NB4 (cell line): Measurements from ENCODE around the gene ARID5A.

Experiments
- DNase-seq: peaks from one replicate; pipeline ENCODE4 v3.0.0; 2010; ENCODE audit warnings: low read depth
- H3K4me3 ChIP-seq: one replicate; pipeline ENCODE4 v1.5.1; 2011; ENCODE audit warnings: mild to moderate bottlenecking, low read depth, low read length, moderate library complexity
- MYC ChIP-seq: IDR thresholded peaks from 2 replicates; pipeline ENCODE4 v1.6.1; 2011; ENCODE audit warnings: low read depth, low read length
- POLR2A ChIP-seq: IDR thresholded peaks from 2 replicates; pipeline ENCODE4 v1.6.1; 2011; ENCODE audit warnings: mild to moderate bottlenecking; ENCODE audit not compliant: insufficient read length; ENCODE audit errors: extremely low read depth
- TF ChIP-seq, protein P1 (sequence below): IDR thresholded peaks from 2 replicates; pipeline ENCODE4 v1.6.1; 2011; ENCODE audit warnings: low read depth, low read length
- TF ChIP-seq, protein P2 (sequence below): IDR thresholded peaks from one replicate; pipeline ENCODE4 v1.5.1; 2012; ENCODE audit warnings: low read depth, low read length

The ARID5A gene

DNA sequence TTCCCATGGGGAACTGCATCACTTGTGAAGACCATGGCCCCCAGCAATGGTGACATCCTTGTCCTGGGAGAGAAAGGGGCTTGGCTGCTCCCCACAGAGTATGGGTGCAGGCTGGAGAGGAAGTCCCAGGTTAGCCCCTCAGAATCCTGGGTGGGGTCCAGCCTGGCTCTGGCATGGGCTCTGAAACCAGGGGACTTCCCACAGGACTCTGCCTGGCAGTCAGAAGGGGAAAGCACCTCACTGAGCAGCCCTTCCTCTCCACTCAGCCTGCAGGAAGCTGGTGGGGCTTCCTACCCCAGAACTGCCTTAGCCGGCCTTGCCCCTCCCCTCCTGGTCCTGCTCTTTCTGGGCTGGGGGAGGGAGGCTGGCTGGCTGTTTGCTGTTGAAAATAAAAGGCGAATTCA lies 35.1 kb upstream of the ARID5A start:
- DNase-seq: no peak
- TF ChIP-seq MYC: no peak
- TF ChIP-seq, protein P1, sequence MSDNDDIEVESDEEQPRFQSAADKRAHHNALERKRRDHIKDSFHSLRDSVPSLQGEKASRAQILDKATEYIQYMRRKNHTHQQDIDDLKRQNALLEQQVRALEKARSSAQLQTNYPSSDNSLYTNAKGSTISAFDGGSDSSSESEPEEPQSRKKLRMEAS: no peak
- TF ChIP-seq POLR2A: no peak
- TF ChIP-seq, protein P2, sequence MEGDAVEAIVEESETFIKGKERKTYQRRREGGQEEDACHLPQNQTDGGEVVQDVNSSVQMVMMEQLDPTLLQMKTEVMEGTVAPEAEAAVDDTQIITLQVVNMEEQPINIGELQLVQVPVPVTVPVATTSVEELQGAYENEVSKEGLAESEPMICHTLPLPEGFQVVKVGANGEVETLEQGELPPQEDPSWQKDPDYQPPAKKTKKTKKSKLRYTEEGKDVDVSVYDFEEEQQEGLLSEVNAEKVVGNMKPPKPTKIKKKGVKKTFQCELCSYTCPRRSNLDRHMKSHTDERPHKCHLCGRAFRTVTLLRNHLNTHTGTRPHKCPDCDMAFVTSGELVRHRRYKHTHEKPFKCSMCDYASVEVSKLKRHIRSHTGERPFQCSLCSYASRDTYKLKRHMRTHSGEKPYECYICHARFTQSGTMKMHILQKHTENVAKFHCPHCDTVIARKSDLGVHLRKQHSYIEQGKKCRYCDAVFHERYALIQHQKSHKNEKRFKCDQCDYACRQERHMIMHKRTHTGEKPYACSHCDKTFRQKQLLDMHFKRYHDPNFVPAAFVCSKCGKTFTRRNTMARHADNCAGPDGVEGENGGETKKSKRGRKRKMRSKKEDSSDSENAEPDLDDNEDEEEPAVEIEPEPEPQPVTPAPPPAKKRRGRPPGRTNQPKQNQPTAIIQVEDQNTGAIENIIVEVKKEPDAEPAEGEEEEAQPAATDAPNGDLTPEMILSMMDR: no peak
- no peak overlapping the region for H3K4me3 ChIP-seq

DNA sequence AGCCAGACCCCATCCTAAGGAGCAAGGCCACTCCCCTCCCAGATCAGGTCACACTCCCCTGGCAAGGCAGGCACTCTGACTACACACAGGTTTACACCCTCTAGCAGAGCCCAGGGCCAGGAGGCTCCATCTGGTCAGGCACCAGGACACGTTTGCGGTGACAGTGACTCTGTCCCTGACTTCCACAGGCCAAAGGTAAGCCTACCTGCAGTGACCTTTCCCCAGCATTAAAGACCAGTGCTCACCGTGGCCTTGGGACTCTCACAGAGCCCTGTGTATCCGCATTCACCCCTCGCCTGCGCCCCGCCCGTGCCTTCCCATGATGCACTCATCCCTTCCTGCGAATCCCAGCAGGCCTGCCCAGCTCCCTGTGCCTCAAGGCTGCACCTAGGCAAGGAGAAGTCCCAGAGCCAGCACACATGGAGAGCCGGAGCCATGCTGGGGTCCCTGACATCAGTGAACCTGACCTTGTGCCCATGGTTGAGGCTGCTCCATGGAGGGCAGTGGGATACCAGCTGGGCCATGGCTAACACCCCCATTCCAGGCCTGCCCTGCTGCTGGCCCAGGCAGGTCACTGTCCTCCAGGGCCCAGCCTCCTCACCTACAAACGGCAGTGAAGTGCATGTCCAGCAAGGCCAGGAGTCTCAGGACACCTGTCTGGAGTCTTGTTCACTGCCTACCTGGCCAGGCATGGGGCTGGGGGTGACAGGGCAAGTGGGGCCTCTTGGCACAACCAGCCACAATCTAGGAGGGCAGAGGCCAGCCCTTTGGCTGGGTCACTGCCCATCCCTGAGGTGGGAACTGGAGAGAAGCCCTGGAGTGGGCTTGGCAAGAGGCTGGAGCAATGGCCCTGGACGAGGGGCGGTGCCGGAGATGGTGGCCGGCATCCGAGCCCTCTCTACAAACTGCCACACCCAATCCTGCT lies 34.4 kb upstream of the ARID5A start:
- H3K4me3 ChIP-seq: no peak overlapping the region
- DNase-seq: no peak
- TF ChIP-seq, protein P1: no peak
- TF ChIP-seq MYC (no peak), POLR2A (no peak)
- TF ChIP-seq, protein P2: no peak

DNA sequence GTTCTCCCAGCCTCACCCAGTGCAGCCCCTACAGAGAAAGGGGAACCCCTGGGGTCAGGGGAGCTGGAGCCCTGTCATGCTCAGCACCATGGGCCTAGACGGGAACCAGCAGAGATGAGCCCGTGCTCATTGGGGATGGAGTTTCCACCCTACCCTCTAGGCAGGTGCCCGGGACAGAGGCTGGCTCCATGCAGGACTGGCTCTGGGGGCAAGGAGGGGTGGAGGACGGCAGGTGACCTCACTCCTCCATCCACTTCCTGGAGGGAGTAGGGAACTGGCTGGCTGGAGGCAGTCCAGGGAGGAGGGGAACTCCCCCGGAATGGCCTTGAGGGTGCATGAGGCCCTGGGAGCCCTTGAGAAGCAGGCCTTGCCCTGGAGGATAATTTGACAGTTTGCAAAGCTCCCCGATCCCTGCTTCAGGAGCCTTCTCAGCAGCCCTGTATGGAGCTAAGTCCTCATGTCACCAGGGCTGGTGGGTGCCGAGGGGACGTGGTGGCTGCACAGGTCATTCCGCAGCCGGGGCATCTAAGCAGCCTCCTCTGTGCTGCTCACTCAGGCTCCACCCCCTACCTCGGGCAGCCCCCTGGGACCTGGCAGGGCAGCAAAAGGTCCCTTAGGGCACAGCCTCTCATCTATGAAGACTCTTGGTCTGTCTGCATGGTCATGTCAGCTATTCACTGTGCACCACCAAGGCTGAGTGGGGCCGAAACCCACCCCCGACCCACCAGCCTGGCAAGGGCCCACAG lies 33.5 kb upstream of the ARID5A start:
- H3K4me3 ChIP-seq: no peak overlapping the region
- TF ChIP-seq, protein P1: no peak
- TF ChIP-seq, protein P2: no peak
- TF ChIP-seq POLR2A (no peak), MYC (no peak)
- no peak for DNase-seq

DNA sequence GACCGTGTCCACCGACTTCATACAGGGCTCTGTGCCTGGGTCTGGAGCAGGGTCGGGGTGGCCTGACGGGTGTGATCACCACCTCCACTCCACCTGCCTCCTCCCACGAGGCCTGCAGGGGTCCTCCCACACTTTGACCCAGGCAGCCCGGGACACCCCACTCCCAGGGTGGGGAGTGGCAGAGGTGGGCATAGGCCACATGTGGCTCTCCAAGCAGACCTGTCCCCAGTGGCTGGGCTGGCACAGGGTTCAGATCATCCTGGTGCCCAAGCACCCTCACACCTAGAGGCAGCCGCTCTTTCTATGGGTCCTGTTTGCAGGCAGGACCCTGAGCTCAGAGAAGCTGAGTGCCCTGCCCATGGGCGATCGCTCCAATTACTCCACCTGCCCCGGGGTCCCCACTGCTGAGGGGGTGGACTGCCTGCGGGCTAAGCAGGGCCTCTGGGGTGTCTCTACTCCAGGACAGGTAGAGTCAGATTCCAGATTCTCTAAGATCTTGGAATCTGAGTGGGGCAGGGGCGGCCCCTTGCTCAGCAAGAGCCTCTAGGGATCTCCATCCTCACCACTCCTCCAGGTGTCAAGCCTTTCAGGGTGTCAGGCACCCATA lies 32.8 kb upstream of the ARID5A start:
- DNase-seq: no peak
- no peak for TF ChIP-seq POLR2A
- TF ChIP-seq MYC: no peak
- TF ChIP-seq, protein P1: no peak
- TF ChIP-seq, protein P2: no peak
- H3K4me3 ChIP-seq: no peak overlapping the region

GRCh38 chr2:96505231-96505889 lies 31.2 kb upstream of the ARID5A start, which contains the start of gene NEURL3:
TSS of gene NEURL3 (minus strand) at chr2:96505357. CDS start at chr2:96505286, 71 bp downstream.
- H3K4me3 ChIP-seq: no peak within 1 kb of the TSS
- TF ChIP-seq POLR2A: no peak
- TF ChIP-seq MYC: no peak
- TF ChIP-seq, protein P1: no peak
- TF ChIP-seq, protein P2: no peak
- no peak for DNase-seq
